ENCODE results near the gene MRPL49.
A peak's percentile ranks its signal among the peaks of the same experiment; 100 is the strongest.

Gene MRPL49

DNA sequence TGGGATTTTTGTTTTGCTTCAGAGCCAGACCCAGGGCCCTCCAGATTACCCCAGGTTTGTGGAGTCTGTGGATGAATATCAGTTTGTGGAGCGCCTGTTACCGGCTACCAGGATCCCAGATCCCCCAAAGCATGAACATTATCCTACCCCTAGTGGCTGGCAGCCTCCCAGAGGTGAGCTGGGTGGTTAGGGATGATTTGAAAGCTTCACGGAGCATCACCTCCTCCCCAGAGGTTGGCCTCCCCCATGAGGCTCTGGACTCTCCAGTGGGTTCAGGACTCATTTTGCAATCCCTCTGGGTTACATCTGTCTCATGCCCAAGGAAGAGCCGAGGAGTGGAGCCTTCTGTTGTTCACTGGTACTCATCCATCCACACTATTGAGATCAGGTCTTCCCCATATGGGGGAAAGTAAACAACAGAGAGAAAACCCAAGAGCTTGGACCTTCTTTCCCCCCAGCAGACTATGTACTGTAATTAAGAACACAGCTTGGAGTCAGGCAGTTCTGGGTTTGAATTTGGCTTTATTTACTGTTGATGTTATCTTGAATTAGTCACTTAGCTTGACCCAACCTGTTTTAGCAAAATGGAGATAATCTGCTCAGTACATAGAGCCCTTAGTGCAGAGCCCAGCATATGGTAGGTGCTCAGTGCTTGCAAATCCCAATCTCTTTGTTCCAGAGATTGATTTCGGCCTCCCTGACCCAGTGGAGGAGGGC is 2.5 kb downstream of the MRPL49 start:
- no peak overlapping the region for H3K4me3 ChIP-seq (ENCODE audit: low read depth, low read length)
- H3K27ac ChIP-seq (ENCODE audit: extremely low read depth, low read depth, low read length): no peak overlapping the region
- H3K4me1 ChIP-seq (ENCODE audit: control insufficient read depth, insufficient read depth, low read length): peaks cover 3% of the 10 kb centered on the region; the same call in 1 of the 2 replicates
- ChIA-PET POLR2A (interaction anchor here (1.3 to 1.5 kb wide), 2 partner anchors 11 to 280 kb away, joined by 3 to 5 read pairs; partner anchors contain the start of gene CDC42BPG), CTCF (interaction anchor here (1.6 kb wide), 1 partner anchor 14 kb away, joined by 7 read pairs; no protein-coding TSS in a partner anchor)
- peaks cover 0 to 79% of the 10 kb centered on the region in 2 experiments; a peak in 2 of 3 replicates for H3K36me3 ChIP-seq (ENCODE audit: control insufficient read depth in 2 of 2, insufficient read depth in 1 of 2, low read length in 2 of 2)
- no peaks in the 10 kb centered on the region for H3K9me3 ChIP-seq (ENCODE audit: control insufficient read depth, insufficient read depth, low read depth, low read length)
- TF ChIP-seq ZNF629 (tag by site-specific recombination; IDR thresholded peaks at IDR 0.05) (no peak), GLIS1 (tag by site-specific recombination; IDR thresholded peaks at IDR 0.05) (peak; percentile 83)

DNA sequence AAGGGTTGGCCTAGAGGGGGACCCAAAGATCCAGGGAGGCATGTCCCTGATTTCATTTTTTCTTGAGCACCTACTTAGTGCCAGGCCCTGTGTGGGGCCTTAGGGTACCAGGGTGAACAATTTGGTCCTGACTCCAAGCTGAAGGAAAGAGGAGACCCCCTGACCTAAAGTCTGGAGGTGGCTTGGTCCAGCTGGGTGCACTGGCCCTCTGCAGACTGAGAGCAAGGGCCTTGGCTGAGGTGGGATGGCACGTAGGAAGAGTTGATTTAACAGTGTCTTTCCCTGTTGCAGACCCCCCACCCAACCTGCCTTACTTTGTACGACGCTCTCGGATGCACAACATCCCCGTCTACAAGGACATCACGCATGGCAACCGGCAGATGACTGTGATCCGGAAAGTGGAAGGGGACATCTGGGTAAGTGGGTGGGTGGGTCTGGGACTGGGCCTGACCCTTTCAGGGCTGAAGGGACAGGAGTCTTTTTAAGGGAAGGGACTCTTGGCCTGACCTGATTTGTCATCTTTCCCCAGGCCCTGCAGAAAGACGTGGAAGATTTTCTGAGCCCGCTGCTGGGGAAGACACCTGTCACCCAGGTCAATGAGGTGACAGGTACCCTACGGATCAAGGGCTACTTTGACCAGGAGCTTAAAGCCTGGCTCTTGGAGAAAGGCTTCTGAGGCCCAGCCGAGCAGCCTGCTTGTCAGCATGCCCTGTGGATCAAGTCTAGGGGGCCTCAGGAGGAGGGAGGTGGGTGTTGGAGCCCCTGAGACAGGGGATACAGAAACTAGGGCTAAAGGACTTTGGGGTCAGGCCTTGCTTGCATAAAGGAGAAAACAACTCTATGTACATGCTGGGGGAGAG is 3.3 kb downstream of the MRPL49 start:
- ChIA-PET POLR2A (interaction anchor here (1.0 to 1.5 kb wide), 3 partner anchors 10 to 281 kb away, joined by 3 to 5 read pairs (median 3); partner anchors contain the start of genes CDC42BPG and TM7SF2), CTCF (interaction anchor here (1.6 kb wide), 1 partner anchor 15 kb away, joined by 7 read pairs; no protein-coding TSS in a partner anchor)
- Histone ChIP-seq H3K4me3 (ENCODE audit: low read depth, low read length) (no peak overlapping the region), H3K27ac (ENCODE audit: extremely low read depth, low read depth, low read length) (no peak overlapping the region), H3K9me3 (ENCODE audit: control insufficient read depth, insufficient read depth, low read depth, low read length) (no peaks in the 10 kb centered on the region), H3K36me3 (ENCODE audit: control insufficient read depth in 2 of 2, insufficient read depth in 1 of 2, low read length in 2 of 2) (peaks cover 0 to 79% of the 10 kb centered on the region in 2 experiments; a peak in 2 of 3 replicates), H3K4me1 (ENCODE audit: control insufficient read depth, insufficient read depth, low read length) (peaks cover 3% of the 10 kb centered on the region; the same call in 1 of the 2 replicates)
- TF ChIP-seq ZFP69B (tag by site-specific recombination; IDR thresholded peaks at IDR 0.05): no peak
- TF ChIP-seq ZNF664 (tag by site-specific recombination; IDR thresholded peaks at IDR 0.05): peak; percentile 81

DNA sequence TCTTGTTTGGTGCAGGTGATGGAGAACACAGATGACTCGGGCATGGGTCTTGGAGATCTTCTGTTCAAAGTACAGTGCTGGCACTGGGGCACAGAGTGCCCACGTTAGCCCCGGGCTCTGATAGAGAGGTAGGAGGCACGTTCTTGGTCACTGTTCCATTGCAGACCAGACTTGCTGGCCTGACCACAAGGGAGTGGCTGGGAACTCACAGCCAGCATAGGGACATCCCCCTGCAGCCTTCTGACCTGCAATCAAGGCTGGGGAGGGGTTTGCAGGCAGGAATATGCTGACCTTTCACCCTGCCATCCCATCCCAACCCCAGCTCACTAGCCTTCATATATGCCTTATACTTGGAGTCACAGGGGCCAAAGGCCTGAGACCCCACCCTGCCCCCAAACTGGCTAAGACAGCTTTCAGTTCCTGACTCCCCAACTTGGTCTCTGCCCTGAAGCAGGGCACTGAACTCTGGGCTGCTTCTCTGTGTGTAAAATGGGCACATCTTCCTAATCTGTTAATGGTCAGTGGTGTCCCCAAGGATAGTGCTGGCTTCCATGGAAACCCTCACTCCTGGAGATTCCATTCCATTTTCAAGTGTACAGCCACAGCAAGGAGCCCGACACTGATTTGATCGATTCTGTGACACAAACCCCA is 4.6 kb downstream of the MRPL49 start:
- Histone ChIP-seq H3K9me3 (ENCODE audit: control insufficient read depth, insufficient read depth, low read depth, low read length) (no peaks in the 10 kb centered on the region), H3K4me1 (ENCODE audit: control insufficient read depth, insufficient read depth, low read length) (peaks cover 3% of the 10 kb centered on the region; the same call in 1 of the 2 replicates), H3K4me3 (ENCODE audit: low read depth, low read length) (no peak overlapping the region), H3K36me3 (ENCODE audit: control insufficient read depth in 2 of 2, insufficient read depth in 1 of 2, low read length in 2 of 2) (peaks cover 0 to 80% of the 10 kb centered on the region in 2 experiments; a peak in 2 of 3 replicates), H3K27ac (ENCODE audit: extremely low read depth, low read depth, low read length) (no peak overlapping the region)
- ChIA-PET POLR2A (interaction anchor here (0.7 kb wide), 1 partner anchor 15 kb away, joined by 3 read pairs; the partner anchor contains the start of gene TM7SF2), CTCF (interaction anchor here (0.7 to 1.2 kb wide), 2 partner anchors 16 to 62 kb away, joined by 4 read pairs; no protein-coding TSS in a partner anchor)
- no peak for TF ChIP-seq GLIS2 (tag by site-specific recombination; IDR thresholded peaks at IDR 0.05)
- TF ChIP-seq YY2 (tag by site-specific recombination; IDR thresholded peaks at IDR 0.05): no peak
- TF ChIP-seq ZNF596 (tag by site-specific recombination; IDR thresholded peaks at IDR 0.05): no peak
- TF ChIP-seq, protein P1, sequence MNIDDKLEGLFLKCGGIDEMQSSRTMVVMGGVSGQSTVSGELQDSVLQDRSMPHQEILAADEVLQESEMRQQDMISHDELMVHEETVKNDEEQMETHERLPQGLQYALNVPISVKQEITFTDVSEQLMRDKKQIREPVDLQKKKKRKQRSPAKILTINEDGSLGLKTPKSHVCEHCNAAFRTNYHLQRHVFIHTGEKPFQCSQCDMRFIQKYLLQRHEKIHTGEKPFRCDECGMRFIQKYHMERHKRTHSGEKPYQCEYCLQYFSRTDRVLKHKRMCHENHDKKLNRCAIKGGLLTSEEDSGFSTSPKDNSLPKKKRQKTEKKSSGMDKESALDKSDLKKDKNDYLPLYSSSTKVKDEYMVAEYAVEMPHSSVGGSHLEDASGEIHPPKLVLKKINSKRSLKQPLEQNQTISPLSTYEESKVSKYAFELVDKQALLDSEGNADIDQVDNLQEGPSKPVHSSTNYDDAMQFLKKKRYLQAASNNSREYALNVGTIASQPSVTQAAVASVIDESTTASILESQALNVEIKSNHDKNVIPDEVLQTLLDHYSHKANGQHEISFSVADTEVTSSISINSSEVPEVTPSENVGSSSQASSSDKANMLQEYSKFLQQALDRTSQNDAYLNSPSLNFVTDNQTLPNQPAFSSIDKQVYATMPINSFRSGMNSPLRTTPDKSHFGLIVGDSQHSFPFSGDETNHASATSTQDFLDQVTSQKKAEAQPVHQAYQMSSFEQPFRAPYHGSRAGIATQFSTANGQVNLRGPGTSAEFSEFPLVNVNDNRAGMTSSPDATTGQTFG (tag by site-specific recombination; IDR thresholded peaks at IDR 0.05; ENCODE audit: borderline replicate concordance): no peak
- no peak for TF ChIP-seq HOXA7 (CRISPR knock-in tag; IDR thresholded peaks at IDR 0.05; ENCODE audit: borderline replicate concordance)
- no peak for TF ChIP-seq ZNF175 (tag by site-specific recombination; IDR thresholded peaks at IDR 0.05)
- no peak for TF ChIP-seq SP7 (tag by site-specific recombination; IDR thresholded peaks at IDR 0.05)
- no peak for TF ChIP-seq ZNF214 (tag by site-specific recombination; IDR thresholded peaks at IDR 0.05; ENCODE audit: borderline replicate concordance)
- TF ChIP-seq, protein P2, sequence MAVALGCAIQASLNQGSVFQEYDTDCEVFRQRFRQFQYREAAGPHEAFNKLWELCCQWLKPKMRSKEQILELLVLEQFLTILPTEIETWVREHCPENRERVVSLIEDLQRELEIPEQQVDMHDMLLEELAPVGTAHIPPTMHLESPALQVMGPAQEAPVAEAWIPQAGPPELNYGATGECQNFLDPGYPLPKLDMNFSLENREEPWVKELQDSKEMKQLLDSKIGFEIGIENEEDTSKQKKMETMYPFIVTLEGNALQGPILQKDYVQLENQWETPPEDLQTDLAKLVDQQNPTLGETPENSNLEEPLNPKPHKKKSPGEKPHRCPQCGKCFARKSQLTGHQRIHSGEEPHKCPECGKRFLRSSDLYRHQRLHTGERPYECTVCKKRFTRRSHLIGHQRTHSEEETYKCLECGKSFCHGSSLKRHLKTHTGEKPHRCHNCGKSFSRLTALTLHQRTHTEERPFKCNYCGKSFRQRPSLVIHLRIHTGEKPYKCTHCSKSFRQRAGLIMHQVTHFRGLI (tag by site-specific recombination; IDR thresholded peaks at IDR 0.05): no peak
- TF ChIP-seq, protein P3, sequence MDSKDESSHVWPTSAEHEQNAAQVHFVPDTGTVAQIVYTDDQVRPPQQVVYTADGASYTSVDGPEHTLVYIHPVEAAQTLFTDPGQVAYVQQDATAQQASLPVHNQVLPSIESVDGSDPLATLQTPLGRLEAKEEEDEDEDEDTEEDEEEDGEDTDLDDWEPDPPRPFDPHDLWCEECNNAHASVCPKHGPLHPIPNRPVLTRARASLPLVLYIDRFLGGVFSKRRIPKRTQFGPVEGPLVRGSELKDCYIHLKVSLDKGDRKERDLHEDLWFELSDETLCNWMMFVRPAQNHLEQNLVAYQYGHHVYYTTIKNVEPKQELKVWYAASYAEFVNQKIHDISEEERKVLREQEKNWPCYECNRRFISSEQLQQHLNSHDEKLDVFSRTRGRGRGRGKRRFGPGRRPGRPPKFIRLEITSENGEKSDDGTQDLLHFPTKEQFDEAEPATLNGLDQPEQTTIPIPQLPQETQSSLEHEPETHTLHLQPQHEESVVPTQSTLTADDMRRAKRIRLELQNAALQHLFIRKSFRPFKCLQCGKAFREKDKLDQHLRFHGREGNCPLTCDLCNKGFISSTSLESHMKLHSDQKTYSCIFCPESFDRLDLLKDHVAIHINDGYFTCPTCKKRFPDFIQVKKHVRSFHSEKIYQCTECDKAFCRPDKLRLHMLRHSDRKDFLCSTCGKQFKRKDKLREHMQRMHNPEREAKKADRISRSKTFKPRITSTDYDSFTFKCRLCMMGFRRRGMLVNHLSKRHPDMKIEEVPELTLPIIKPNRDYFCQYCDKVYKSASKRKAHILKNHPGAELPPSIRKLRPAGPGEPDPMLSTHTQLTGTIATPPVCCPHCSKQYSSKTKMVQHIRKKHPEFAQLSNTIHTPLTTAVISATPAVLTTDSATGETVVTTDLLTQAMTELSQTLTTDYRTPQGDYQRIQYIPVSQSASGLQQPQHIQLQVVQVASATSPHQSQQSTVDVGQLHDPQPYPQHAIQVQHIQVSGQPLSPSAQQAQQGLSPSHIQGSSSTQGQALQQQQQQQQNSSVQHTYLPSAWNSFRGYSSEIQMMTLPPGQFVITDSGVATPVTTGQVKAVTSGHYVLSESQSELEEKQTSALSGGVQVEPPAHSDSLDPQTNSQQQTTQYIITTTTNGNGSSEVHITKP (tag by site-specific recombination; IDR thresholded peaks at IDR 0.05): no peak
- TF ChIP-seq ZNF785 (tag by site-specific recombination; IDR thresholded peaks at IDR 0.05): no peak
- TF ChIP-seq RBAK (tag by site-specific recombination; IDR thresholded peaks at IDR 0.05): no peak
- TF ChIP-seq ZNF133 (tag by site-specific recombination; IDR thresholded peaks at IDR 0.05): no peak
- TF ChIP-seq ZNF561 (tag by site-specific recombination; IDR thresholded peaks at IDR 0.05; ENCODE audit: borderline replicate concordance): no peak

Data from HEK293 (cell line).